ENCODE results near the gene MED13L.

GRCh38 chr12:116280595-116281290 is 3.2 kb upstream of the MED13L start:
- TF ChIP-seq CTCF (IDR thresholded peaks at IDR 0.05), result no peak
- no peak for TF ChIP-seq POLR2A (IDR thresholded peaks at IDR 0.05)

All from thyroid gland (tissue), 4 donors.